HG03196 (cell line): ENCODE data around the gene EVX1.

Experiments
- ATAC-seq: cut with Tn5 transposase; IDR thresholded peaks from one replicate; pipeline ENCODE4 v1.9.1; 2021; ENCODE audit not compliant: unreplicated experiment

The EVX1 gene

DNA sequence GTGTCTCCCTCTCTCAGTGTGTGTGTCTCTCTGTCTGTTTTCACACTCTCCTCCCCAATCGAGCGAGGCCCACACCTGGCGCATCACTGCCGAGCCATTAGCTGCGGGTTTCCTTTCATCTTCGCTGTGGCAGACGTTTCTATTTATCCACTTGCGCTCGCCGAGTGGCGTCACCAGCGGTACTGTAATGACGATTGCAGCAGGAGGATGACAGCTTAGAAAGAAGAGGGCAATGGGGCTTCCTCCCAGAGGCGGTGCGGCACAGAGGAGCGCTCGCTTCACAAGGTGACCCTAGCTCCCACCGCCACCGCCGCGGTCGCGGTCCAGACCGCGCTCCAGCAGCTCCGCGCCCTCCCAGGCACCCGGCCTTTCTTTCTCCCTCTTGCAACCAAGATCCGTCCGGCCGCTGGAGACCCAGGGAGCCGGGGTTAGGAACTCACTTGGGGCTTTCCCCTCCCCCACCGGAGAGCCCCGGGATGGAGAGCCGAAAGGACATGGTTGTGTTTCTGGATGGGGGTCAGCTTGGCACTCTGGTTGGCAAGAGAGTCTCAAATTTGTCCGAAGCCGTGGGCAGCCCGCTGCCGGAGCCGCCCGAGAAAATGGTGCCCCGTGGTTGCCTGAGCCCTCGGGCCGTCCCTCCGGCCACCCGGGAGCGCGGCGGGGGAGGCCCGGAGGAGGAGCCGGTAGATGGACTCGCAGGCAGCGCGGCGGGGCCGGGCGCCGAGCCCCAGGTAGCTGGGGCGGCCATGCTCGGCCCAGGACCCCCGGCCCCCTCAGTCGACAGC, at the start of gene EVX1:
EVX1 (plus strand) TSS at position 248 of the 785 bp plus-strand sequence; CDS start at position 477, 229 bp downstream.
- ATAC-seq, result no peak

- ATAC-seq, result no peak
Measured at GRCh38 chr7:27193335-27194001, 49.1 kb upstream of the EVX1 start.

GRCh38 chr7:27194002-27194352, 48.6 kb upstream of the EVX1 start:
- ATAC-seq, result no peak

DNA sequence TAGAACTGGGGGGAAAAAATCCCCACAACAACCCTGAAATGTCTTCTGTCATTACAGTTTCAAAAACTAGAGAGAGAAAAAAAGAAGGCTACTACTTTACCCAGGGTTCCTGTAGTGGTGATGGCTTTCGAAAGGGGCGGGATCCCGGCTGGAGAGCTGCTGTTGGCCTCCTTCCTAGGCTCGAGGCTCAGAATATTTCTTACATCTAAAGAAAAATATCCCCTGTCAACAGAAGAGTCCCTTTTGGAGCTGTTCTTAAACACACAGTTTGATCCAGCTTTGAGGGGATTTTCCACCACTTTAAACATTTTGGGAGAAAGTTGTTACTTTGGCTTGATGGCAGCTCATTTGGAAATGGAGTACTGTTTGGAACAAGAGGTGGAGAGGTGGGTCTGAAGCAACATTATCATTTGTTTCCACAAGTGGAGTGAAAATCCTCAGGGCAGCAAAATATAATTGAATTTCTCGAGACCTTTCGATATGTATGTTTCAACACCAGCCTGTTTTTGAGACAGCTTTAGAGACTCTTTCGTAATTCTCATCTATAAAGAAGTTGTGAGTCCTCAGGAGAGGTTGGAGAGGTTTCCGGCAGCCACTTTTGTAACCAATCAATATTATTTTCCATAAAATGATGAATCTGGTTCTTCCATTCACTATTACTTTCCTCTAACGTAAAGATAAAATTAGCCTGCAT, 47.8 kb upstream of the EVX1 start:
- ATAC-seq, result no peak

- ATAC-seq, result no peak
Measured at GRCh38 chr7:27196287-27196767, 46.3 kb upstream of the EVX1 start.

DNA sequence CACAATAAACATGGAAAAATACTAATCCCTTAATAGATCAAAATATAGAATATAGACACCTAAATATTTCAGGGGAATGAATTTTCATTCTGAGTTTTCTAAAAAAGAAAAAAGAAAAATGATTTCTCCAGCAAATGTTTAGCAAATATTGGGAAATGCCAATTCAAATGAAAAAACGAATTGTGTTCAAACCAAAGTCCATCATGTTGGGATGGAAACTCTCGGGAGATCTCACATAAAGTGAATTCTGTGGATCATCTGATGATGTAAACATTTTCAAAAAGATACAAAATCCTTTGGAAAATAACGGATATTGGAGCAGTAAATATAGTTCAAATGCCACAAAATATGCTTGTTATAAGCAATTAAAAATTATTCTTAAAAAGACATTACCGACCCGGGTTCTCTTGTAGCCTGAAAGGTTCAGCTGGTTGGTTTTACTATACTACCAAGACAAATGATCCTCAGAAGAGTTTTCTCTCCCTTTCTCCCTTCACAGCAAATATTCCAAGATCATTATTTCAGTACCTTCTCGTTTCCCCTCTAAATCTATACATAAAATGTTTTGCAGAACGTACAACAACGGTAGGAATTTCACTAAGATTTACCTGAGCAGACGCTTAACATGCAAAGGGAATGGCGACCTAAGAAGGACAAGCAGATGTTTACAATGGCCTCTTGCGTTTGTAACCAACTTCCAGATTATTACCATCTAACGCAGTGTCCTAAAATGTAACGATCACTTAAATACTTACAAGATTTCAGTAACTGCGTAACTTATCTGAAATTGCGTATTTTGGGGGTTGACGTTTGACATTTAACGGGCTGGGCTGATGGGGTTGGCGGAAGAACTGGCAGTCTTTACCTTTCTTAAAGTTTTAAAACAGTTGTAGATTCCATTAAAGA, 45.2 kb upstream of the EVX1 start:
- no peak for ATAC-seq

DNA sequence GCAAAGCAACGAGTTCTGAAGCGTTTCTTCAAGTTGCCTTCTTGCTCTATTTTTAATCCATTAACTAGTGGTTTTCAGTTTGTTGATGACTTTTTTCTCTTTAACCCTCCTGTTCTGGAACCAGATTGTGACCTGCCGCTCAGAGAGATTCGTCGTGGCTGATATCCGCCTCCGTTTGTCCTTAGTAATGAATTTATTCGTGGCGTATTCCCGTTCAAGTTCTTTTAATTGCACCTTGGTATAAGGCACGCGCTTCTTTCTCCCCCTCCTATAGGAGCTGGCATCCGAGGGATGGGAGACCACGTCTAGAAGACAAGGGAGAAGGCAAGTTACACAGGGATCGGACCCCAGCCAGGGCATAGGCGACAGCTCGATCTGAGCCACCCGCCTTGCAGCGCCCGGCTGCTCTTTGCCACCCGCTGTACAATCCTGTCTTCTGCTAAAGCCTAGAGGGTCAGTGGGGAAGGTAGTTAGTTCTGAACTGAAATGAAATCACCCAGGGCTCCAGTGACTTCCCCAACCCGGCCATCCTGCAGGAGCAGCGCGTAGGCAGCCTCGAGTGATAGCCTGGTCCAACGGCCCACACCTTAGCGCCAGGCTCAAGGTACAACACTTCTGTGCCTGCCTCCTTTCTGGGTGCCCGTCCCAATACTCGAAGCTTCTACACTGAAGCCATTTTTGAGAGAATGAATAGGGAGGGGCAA, 44.3 kb upstream of the EVX1 start:
- no peak for ATAC-seq

GRCh38 chr7:27198871-27199801, 43.5 kb upstream of the EVX1 start:
- ATAC-seq, result no peak

GRCh38 chr7:27199849-27200760, 42.5 kb upstream of the EVX1 start, which contains the start of gene HOXA13:
Gene HOXA13 (minus strand): TSS chr7:27200091. CDS start chr7:27200077, 14 bp downstream.
- no peak for ATAC-seq

GRCh38 chr7:27200761-27201579, 41.6 kb upstream of the EVX1 start:
- ATAC-seq, result no peak

DNA sequence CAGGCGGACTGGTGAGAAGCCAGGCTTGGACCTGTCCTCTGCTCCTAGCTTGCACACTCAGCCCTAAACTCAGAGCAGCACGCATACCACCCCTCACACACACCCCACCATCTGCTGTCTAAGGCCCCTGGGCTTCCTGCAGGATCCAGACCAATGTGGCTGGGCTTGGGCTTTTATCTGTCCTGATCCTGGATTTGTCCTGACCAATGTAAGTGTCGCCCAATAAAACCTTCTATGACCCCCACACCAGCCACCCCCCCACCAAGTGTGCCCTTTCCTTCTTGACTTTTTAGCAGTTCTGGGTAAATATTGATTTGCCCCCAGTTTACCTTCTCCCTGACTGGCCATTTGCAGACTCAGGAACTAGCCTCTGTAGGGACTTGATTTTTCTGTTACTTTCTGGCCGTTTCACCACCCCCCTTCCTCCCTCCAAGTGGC, 41.0 kb upstream of the EVX1 start:
- ATAC-seq, result no peak

DNA sequence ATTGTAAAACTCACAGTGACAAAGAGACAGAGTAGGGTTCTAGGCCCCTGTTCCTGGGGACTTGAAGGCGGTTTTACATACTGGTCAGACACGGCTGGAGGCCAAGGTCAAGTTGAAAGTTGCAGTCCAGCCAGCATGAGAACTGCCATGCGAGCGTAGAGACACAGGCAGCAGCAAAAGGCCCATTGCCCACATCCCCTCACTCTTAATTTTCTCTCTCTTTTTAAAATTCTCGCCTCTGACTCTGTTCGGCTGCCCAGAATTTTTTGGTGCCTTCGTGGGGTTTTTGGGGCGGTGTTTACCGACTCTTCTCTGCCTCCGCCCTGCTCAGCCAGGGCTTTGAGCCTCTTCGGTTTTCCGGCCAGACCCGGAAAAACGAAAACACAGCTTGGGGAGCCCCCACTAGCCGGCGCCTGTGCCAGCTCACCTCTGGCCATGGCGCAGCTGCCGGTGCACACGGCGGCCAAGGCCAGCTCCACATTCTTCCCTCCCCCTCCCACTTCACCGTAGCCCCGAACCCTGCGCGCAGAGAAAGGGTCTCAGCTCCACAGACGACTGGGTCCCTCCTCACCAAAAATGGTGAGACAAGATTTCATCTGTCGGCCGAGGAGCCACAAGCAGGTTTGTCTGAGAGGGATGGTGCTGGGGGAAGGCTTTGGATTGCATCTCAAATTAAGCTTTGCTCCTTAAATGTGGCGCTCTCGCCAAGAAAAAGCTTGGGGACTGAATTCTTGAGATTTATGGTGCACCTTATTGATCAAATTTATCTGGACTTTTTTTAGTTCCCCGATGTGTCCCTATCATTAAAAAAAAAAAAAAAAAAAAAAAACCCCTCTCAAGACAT, 40.4 kb upstream of the EVX1 start:
- no peak for ATAC-seq

DNA sequence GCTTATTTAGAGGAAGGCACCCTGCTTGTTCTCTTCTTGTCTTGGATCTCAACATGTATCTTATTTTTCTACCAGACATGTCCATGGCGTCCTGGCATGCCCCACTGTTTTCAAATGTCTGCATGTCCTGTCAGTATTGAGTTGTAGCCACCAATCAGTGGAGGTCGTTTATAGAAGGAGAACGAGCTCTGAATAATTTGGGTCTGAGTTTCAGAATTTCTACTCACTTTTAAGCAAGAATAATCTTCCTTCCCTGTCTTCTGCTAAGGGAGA, 39.8 kb upstream of the EVX1 start:
- no peak for ATAC-seq

DNA sequence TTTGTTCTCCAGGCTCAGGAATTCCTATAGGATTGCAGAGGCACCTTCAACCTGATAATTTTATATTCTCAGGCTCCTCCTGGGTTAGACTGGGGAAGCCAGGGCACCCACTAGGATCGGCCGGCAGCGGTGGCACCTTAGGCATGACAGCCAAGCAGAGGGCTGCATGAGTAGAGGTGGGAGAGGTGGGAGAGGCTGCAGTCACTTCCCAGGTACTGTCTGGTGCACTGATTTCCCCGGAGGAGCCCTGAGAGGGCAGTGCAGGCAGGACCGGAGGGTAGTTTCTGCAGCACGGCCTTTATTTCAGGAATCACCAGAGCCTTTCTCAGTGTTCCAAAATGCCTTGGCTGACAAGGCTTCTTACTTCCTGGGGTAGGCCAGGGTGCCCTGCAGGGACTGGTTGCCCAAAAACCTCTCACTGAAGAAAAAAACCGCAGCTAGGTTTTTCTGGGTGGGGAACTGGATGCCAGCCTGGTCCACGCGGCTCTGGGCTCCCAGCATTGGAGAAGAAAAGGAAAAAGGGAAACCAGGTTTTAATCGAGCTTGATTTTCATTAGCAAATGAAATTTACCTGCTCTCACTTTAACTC, 39.1 kb upstream of the EVX1 start:
- no peak for ATAC-seq

DNA sequence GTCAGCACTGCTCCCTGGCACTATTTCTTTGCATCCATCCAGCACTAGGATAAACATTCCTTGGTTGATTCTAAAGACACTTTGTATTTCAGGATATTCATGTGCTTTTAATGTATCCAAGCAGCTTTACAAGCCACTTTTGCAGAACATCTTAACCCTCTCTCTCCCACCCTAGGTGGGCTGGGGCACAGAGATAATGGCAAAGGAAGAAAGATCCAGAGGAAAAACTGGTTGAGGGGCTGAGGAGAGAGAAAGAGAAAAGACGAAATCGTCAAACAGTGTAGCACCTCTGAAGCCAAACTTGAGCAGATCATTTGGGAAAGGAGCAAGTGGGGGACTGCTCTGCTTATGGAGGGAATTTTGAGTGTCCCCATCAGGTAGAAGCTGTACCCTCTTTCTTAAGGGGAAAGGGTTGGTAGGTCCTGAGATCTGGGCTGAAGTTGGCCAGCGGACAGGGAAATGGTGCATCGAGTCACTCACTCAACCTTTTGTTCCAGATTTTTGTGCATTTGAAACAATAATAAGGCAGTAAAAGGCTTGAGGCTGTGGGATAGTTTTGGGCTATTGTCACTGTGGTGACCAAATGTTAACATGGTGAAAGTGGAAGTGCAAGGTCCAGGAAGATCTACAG, 38.5 kb upstream of the EVX1 start:
- no peak for ATAC-seq
